ENCODE results near the gene KMT5C.

Gene KMT5C

DNA sequence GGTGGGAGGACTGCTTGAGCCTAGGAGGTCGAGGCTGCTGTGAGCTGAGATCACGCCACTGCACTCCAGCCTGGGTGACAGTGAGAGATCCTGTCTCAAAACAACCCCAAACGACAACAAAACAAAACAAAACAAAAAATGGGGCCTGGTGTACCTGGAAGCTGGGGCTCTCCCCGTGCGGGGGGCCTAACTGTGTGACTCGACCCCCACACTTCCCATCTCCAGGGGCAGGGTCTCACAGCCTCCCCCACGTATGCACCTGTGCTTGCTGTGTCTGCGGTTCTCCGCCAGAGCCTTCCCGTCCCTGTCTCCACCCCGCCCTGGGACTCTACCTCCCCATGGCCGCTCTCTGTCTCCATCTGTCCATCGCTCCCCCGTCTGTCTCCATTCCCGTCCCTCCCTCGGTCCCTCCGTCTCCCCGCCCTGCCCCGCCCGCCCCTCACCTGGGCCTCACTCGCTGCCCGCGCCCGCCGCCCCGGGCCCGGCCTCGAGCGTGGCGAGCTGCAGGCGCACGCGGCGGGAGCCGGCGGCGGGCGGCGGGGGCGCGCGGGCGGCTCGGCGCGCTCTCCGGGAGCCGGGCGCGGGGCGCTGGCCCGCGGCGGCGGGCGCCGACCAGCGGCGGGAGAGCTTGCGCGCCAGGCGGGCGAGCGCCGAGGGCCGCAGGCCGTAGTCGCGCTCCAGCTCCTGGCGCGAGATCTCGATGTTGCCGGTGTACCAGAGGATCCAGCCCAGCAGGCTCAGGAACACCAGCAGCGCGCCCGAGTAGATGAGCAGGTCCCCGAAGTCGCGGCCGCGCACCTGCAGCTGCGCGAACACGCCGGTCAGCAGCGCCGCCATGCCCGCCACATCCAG, 43.8 kb downstream of the KMT5C start:
- in situ Hi-C loops (cut with MboI; ENCODE audit: low sequenced_read_pairs): no loop called here

DNA sequence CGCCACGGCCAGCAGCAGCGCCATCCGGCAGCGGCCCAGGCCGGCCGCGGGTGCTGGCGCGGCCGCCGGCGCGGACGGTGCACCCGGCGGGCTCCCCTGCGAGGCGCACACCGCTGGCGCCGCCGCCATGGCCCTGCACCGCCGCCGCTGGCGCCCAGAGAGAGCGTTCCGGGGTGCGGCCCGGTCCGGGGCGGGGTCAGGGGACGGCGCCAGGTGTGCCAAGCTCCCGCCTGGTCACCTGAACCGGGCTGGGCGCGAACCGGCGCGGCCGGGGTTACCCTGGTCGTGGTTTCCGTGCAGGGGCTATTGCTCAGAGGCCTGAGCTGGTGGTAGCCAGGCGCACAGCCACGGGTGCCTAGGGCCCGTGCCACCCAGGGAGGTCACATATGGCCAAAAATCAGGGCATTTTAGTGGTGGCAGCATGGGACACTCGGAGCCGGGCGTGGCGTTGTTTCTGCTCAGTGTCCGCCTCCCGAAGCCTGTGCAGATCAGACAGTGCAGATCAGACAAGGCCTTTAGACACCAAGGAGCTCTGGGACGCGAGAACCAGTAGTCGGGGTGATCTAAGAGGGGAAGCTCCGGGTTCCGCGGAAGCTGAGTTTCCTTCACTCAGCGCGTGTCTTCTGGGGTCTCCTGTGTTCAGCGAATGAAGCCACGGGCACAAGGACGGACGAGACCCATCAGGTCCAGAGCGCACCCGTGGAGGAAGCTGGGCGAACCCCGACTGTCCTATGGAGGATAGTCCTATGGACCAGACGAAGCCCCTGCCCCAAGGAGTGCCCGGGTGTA, 44.6 kb downstream of the KMT5C start, which contains the start of gene TMEM238:
Gene TMEM238 (minus strand): TSS at position 162 of the 789 bp plus-strand sequence. CDS start 33 bp downstream, at position 129.
- in situ Hi-C loops (cut with MboI; ENCODE audit: low sequenced_read_pairs): no loop called here

DNA sequence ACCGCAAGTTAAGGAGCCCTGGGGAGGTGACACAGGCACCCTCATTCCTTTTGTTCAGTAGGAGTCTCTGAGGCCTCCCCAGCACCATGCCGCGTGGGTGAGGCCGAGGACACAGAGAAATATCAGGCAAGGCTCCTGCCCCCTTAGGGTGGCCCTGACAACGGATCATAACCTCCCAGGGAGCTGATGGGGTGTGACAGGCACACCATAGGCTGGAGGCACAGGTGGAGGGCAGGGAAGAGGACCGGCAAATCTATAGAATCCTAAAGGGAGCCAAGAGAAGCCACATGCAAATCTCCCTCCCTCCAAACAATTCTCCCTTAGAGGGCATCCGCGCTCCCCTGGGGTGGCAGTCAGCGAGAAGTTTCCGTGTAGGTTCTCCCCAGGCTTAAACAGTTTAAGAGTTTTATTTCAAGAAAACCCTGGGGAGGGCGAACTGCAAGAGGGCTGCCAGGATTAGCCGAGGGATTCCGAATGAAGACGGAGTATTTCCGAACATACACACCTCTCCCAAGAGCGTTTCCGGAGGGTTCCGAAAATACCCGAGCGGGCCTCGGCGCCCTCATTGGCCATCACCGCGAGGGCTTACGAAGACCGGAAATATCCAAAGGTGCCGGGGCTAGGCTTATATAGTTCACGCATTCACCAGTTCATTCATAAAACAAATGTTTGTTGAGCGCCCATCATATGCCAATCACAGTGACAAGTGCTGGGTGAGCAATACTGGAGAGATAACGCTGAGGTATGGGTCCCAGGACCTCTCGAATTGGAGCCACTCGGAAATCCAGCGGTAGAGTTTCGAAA, 45.4 kb downstream of the KMT5C start:
- in situ Hi-C loops (cut with MboI; ENCODE audit: low sequenced_read_pairs): no loop called here

DNA sequence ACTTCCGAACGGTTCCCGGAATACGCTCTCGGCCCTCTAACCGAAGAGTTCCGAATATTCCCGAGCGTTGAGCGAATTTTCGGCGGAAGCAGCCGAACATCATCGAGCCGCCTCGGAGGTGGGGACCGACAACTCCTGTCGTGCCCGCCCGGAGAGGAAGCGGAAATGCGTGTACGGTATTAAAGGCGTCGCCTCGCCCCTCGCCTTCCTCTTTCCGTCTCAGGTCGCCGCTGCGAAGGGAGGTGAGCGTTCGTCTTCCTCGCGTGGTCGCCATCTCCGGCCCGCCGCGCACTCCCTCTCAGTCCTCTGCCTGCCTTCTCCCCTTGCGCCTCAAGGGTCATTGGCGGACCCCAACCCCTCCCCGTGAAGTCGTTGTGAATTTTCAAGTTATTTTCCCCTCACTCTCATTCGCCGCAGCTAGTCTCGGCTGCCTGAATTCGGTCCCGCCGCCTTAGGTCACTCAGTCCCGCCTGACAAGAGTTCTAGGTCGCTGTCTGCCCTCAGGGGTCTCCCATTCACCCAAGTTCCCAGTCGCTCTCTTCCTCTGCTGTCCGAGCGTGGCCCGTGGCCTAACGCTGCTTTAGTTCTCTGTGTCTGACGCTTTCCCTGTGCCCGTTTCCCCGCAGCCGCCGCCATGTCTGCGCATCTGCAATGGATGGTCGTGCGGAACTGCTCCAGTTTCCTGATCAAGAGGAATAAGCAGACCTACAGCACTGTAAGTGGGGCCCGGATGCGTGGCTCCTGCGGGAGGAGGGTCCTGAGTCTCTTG, 46.2 kb downstream of the KMT5C start, which contains the start of gene RPL28:
Gene RPL28 (plus strand): TSS at position 209 of the 769 bp plus-strand sequence. CDS start 426 bp downstream, at position 635.
- in situ Hi-C loops (cut with MboI; ENCODE audit: low sequenced_read_pairs): no loop called here

DNA sequence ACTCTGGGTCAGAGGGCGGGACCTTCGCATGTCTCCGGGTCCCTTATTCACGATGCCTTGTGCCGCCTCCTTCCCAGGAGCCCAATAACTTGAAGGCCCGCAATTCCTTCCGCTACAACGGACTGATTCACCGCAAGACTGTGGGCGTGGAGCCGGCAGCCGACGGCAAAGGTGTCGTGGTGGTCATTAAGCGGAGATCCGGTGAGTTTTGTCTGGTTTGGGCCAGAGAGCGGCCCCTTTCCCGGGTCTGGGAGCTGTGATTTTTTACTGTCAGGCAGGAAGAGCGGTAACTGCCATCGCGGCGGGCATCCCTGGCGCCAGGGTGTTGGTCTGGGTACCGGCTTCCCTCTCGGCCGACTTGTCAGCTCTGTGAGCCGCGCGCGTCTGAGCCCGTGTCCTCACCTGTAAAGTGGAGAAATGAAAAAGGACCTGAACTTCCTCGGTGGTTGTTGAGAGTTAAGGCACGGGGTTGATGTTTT, 46.9 kb downstream of the KMT5C start:
- in situ Hi-C loops (cut with MboI; ENCODE audit: low sequenced_read_pairs): no loop called here

DNA sequence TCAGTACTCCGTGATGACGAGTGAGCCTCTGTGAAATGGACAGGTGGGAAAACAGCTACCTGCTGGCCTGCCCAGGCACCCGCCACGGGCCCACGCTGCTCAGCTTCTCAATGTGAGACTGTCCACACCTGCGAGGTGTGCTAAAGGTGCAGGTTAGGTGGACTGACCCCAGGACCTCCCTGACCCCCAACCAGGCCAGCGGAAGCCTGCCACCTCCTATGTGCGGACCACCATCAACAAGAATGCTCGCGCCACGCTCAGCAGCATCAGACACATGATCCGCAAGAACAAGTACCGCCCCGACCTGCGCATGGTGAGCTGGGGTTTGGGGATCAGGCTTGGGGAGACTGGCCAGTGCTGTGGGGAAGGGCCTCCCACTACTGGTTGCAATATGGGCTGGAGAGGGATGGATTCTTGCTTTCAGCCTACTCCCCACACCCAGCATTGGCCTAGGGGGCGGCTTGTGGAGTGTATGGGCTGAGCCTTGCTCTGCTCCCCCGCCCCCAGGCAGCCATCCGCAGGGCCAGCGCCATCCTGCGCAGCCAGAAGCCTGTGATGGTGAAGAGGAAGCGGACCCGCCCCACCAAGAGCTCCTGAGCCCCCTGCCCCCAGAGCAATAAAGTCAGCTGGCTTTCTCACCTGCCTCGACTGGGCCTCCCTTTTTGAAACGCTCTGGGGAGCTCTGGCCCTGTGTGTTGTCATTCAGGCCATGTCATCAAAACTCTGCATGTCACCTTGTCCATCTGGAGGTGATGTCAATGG, 48.2 kb downstream of the KMT5C start:
- in situ Hi-C loops (cut with MboI; ENCODE audit: low sequenced_read_pairs): no loop called here

DNA sequence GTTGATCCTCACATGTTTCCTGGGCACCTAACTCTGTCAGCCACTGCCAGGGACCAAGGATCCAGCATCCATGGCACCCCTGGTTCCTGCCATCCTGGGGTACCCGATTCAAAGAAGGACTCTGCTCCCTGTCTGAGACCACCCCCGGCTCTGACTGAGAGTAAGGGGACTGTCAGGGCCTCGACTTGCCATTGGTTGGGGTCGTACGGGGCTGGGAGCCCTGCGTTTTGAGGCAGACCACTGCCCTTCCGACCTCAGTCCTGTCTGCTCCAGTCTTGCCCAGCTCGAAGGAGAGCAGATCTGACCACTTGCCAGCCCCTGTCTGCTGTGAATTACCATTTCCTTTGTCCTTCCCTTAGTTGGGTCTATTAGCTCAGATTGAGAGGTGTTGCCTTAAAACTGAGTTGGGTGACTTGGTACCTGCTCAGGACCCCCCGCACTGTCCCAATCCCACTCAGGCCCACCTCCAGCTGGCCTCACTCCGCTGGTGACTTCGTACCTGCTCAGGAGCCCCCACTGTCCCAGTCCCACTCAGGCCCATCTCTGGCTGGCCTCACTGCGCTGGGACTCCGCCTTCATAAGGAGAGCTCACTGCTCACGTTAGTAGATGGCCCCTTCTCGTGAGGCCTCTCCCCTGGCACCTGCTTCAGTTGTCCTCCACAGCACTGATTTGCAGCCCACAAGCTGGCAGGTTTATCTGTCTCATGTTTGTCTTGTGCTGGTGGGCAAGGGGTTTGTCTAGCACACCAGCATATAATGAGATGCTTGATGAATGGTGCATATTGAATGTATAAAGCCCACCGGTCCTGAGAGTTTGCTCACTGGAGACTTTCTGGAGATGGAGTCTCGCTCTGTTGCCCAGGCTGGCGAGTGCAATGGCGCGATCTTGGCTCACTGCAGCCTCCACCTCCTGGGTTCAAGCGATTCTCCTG, 50.0 kb downstream of the KMT5C start:
- in situ Hi-C loops (cut with MboI; ENCODE audit: low sequenced_read_pairs): no loop called here

DNA sequence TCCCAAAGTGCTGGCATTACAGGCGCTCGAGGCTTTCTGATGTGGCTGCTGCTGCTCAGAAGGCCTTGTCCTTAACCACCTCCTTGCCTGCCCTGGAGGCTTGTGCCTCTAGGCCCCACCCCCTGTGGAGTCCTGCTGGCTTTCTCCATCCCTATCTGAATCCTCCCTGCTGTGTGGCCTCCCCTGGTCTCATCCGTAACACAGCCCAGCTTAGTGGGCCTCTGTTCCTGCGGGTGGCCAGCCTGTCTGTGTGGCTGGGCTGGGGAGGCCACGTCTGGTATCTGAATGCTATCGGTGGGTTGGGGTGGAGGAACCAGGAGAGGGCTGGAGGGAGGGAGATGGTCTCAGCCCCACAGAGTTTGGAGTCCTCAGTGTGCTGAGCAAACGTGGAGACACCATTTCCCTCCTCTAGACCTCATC, 50.8 kb downstream of the KMT5C start:
- in situ Hi-C loops (cut with MboI; ENCODE audit: low sequenced_read_pairs): no loop called here

DNA sequence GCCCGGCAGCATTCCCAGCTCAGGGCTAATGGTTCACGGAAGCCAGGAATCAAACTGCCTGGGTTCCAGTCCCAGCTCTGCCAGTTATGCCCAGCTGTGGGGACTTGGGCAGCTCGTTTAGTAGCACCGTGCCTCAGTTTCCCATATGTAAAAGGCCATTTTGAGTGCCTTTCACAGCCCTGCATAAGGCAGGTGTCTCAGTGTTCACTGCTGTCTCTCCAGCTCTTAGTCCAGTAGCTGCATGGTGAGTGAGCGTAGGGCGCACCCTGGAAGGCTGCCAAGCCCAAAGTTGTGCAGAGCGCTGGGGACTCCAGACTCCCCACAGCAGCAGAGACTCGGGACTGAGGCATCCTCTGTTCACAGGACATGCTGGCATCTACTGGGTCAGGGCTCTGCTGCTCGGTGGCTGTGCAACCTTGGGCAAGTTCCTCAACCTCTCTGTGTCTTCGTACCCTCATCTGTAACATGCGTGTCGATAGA, 51.6 kb downstream of the KMT5C start:
- in situ Hi-C loops (cut with MboI; ENCODE audit: low sequenced_read_pairs): no loop called here

DNA sequence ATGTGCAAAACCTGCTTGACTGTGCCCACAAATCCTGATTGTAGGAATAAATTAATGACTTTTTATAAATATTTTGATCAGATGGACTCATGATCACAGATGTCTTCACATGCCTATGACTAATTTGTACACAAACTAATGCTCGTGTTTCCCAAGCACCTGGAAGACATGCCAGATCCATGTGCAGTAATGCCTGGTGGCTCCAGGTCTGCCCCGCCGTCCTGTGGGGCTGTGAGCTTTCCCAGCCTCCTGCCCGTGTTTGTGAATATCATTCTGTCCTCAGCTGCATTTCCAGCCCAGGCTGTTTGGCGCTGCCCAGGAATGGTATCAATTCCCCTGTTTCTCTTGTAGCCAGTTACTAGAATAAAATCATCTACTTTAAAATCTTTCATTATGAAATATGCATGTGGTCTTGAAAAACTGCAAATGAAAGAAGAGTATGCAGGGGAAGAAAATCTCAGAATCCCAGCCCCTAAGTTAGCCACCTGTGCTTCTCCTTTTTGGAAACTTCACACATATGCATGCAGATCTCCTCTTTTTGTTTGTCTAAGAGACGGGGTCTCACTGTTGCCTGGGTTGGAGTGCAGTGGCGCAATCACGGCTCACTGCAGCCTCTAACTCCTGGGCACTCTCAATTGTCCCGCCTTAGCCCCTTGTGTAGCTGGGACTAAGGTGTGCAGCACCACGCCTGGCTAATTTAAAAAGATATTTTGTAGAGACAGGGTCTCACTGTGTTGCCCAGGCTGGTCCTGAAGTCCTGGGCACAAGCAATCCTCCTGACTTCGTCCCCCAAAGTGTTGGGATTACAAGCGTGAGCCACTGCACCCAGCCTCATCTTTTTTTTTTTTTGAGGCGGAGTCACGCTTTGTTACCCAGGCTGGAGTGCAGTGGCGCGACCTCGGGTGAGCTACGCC, 52.3 kb downstream of the KMT5C start:
- in situ Hi-C loops (cut with MboI; ENCODE audit: low sequenced_read_pairs): no loop called here

DNA sequence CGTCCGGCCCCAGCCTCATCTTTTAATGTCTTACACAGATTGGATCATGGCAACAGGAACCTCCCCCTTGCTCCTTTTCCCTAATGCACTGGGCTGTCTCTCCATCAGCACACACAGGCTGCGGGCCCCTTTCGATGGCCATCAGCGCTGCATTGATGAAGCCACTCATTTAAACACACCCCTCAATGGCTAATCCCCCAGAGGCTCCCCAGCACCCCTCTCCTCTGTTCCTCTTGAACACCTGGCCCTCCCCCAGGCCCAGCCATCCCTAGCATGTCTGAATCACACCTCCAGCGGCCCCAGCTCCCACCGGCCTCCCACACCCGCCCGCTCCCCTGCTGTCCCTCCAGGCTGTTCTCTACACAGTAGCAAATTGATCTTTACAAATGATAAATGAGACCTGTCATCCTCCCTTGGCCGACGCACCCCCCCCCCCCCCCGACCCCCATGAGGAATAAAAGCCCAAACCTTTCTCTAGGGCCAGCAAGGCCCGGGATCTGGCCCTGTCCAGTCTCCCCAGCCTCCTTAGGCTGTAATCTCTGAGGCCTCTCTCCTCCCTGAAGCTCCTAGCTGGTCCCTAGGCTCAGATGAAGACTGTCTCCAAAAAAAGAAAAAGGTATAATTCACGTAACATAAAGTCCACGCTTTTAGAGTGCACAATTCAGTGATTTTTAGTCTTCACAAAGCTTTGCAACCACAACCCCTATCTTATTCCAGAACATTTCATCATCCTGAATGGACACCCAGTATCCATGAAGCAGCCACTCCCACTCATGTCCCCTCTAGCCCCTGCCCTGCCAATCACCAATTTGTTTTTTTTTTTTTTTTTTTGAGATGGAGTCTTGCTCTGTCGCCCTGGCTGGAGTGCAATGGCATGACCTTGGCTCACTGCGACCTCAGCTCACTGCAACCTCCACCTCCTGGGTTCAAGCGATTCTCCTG, 53.4 kb downstream of the KMT5C start:
- in situ Hi-C loops (cut with MboI; ENCODE audit: low sequenced_read_pairs): no loop called here

Measured in HL-60/S4 (cell line).